ENCODE data around the gene GBF1.

The GBF1 gene

DNA sequence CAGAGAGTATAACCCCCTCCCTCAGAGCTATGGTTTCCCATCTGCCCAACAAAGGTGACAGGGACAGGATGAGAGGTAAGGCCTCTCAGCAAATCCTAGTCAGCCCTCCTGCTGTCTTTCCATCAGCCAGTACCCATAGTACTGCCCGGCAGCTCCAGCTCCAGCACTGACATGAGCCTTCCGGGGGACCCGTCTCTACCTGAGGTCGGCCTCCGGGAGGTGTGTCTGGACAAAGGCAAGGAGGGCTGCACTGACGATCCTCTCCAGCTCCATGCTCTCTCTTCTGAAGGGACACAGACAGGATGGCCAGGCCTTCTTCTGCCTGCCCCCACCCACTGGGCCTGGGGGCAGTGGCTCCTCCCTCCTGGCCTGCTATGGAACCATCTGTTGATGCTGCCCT is 179.6 kb downstream of the GBF1 start:
- no peak for DNase-seq (ENCODE audit: low read depth, low spot score)
- H3K4me3 ChIP-seq (ENCODE audit: low read length) = no peak overlapping the region

DNA sequence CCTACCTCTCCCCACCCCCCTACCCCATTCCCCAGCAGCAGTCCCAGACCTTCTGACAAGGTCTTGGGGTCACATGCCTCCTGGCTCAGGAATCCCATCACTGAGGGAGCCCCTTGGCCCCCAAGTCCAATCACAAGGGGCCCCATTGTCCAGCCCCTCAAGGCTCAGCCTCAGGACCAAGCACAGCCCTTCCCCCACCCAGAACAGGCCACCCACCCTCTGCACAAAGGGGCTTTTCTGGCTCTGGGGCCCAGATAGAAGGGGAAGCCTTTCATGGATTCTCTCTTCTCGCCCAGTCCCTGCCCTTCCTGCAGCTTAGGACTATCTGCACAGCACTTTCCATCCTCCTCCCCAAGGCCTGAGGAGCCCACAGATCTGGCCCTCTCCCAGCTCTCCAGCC is 180.1 kb downstream of the GBF1 start:
- no peak for DNase-seq (ENCODE audit: low read depth, low spot score)
- no peak overlapping the region for H3K4me3 ChIP-seq (ENCODE audit: low read length)

DNA sequence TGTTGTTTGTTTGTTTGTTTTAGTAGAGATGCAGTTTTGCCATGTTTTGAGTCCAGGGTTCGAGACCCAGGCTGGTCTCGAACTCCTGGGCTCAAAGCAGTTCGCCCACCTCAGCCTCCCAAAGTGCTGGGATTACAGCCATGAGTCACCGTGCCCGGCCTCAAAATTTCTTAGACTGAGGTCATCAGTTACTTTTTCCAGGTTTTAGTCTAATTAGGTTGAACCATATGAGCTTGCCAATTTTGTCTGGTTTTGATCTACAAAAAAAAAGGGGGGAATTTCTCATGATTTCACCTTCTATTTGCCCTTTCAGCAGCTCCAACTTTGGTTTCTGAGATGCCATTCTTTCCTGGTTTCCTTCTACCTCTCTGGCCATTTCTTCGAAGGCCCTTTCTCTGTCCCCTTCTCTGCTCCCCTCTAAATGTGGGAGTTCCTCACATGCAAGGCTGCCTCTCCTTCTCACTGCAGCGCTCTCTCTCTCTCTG is 181.5 kb downstream of the GBF1 start:
- no peak overlapping the region for H3K4me3 ChIP-seq (ENCODE audit: low read length)
- no peak for DNase-seq (ENCODE audit: low read depth, low spot score)

DNA sequence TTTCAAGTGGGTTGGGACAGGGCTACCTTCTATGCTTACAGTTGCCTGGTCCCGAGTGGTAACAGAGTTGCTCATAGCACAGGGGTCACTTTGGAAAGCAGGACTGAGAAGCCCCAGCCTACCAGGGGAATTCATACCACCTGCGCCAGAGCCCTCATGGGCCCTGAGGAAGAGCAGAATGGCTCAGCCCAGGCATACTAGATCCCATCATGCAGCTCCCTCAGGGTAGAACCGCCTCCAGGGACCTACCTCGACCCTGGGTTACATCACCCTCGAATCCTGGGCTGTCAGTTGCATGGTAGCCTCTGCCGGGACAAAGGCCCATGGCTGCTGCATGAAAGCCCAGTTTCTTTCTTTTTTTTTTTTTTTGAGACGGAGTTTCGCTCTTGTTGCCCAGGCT is 184.1 kb downstream of the GBF1 start:
- no peak for DNase-seq (ENCODE audit: low read depth, low spot score)
- H3K4me3 ChIP-seq (ENCODE audit: low read length) = no peak overlapping the region

DNA sequence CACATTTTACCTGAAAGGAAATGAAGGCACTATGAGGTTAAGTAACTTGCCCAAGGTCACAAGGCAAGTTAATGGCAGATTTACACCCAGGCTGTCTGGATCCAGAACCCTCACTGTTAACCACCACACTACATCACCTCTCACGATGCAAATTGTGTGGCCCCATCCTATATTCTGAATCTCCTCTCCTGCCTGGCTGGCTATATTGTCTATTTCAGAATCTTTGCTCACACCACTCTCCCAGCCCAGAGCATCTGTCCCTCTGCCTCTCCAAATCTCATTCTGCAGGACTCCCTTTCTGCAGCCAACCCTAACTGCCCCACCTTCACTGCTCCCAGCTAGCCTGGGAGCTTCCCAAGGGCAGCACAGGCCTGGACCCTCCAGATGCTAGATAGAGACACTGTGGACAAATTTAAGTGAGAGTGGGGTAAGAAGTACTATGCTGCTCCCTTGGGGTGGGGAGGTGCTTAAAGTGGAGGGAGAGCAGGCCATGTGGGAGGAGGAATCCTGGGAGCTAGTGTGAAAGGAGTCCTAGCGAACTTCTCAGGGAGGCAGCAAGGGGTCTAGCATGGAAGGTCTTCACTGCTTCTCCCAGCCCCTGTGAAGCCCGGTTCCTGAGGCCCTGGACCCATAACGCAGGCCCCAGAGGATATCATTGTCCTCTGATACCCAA is 186.3 kb downstream of the GBF1 start:
- DNase-seq (ENCODE audit: low read depth, low spot score) = no peak
- peak overlapping the region; percentile 98 for H3K4me3 ChIP-seq (ENCODE audit: low read length)
